ENCODE measurements around the gene LIN37.

The LIN37 gene

DNA sequence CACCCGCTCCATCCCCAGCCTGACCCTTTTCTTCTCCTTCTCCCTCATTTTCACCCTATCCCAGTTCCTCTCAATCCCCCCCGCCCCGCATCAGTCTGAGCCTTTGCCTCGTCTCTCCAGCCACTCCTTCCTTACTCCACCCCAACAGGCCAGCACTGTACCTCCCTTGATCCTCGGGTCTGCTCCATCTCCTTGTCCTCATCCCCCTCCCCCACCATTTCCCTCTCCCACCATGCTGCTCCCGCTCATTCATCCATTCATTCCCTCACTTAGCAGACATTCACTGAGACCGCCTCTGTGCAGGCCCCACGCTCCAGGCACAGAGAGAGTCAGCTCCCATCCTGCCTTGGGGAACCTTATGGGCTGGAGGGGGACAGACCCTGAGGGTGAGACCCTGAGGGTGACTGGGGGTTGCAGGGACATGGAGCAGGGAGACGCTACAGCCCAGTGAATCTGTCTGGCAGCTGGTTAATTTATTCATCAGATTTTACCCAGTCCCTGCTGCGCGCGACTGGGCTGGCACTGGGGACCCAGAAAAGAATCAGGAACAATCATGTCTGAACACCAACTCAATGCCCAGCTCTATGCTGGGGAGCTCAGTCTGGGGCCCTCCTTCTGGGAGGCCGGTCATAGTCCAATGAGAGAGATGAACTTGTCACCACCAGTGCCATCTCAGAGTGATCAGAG, 27.9 kb downstream of the LIN37 start:
- TF ChIP-seq, protein P1, sequence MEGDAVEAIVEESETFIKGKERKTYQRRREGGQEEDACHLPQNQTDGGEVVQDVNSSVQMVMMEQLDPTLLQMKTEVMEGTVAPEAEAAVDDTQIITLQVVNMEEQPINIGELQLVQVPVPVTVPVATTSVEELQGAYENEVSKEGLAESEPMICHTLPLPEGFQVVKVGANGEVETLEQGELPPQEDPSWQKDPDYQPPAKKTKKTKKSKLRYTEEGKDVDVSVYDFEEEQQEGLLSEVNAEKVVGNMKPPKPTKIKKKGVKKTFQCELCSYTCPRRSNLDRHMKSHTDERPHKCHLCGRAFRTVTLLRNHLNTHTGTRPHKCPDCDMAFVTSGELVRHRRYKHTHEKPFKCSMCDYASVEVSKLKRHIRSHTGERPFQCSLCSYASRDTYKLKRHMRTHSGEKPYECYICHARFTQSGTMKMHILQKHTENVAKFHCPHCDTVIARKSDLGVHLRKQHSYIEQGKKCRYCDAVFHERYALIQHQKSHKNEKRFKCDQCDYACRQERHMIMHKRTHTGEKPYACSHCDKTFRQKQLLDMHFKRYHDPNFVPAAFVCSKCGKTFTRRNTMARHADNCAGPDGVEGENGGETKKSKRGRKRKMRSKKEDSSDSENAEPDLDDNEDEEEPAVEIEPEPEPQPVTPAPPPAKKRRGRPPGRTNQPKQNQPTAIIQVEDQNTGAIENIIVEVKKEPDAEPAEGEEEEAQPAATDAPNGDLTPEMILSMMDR (conservative IDR thresholded peaks at IDR 0.05): no peak
- peak overlapping the region; percentile 66; the same call in 1 of the 2 replicates for H3K27ac ChIP-seq

DNA sequence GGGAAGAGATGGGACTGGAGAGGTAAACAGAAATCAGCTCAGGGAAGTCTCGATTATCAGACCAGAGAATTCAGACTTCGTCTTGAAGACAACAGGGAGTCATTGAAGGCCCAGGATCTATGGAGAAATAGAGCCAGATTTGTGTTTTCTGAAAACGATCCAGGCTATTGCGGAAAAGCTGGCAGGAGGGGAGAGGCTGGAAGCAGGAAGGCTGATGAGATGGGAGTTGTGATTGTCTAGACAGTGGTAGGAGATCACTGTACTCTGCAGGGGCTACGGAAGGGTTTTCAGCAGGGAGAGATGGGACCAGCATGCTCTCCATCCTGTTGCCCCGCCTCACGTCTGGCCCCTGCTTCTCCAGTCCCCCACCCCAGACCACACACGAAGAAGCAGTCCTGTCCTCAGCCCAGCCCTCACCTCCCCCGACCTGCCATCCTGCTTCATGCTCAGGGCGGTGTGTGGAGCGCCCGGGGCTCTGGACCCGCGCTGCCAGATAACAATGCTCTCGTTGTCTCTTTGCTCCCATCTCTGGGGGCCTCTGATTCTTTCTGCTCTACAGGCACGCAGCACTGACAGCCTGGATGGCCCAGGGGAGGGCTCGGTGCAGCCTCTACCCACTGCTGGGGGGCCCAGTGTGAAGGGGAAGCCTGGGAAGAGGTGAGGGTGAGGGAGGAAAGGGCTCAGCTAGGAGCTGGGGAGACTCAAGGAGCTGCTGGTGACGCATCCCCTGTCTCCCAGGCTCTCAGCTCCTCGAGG, 28.9 kb downstream of the LIN37 start:
- TF ChIP-seq, protein P1 (conservative IDR thresholded peaks at IDR 0.05): no peak
- H3K27ac ChIP-seq: no peak overlapping the region

- TF ChIP-seq, protein P1 (conservative IDR thresholded peaks at IDR 0.05): no peak
- no peak overlapping the region for H3K27ac ChIP-seq
These were observed 29.6 kb downstream of the LIN37 start for GRCh38 chr19:35777961-35778360.

GRCh38 chr19:35779033-35779432, 30.7 kb downstream of the LIN37 start:
- no peak overlapping the region for H3K27ac ChIP-seq
- TF ChIP-seq, protein P1 (conservative IDR thresholded peaks at IDR 0.05): no peak

DNA sequence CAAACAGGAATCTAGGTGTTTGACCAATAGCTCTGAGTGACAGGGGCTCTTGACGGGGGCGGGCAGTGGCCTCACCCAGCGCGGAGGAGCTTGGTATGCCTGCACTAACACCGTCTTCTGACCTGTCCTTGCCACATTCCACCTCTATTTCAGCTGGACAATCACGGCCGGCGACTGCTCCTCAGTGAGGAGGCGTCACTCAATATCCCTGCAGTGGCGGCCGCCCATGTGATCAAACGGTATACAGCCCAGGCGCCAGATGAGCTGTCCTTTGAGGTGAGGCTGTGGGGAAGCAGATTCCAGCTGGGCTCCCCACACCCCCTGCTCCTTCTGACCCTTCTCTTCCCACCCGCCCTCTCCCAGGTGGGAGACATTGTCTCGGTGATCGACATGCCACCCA, 31.7 kb downstream of the LIN37 start:
- H3K27ac ChIP-seq: no peak overlapping the region
- TF ChIP-seq, protein P1 (conservative IDR thresholded peaks at IDR 0.05): no peak

DNA sequence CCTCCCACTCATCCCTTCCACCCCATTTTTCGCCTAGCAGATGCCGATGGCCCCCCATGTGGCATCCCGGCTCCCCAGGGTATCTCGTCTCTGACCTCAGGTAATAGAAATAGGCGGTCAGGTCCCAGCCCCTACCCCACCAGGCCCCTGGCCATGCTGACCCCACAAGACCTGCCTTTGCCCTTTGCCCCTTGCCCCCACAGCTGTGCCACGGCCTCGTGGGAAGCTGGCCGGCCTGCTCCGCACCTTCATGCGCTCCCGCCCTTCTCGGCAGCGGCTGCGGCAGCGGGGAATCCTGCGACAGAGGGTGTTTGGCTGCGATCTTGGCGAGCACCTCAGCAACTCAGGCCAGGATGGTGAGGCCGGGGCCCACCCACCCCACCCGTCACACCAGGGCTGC, 32.3 kb downstream of the LIN37 start:
- TF ChIP-seq, protein P1 (conservative IDR thresholded peaks at IDR 0.05): no peak
- no peak overlapping the region for H3K27ac ChIP-seq

DNA sequence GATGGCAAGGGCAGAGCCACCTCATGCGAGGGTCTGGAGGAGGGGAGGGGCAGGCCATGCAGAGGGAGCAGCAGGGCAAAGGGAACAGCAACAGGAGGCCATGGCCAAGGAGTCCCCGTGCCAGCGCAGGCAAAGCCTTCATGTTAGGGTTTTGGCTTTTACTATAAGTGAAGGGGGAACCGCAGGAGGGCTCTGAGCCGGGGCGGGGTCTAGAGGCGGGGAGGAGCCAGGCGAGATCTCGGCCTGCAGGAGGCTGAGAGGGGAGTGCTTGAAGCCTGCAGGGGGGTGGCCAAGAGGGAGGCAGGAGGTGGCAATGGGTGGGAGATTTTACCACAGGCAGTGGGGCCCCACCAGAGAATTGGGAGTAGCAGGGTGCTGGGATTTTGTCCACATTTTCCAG, 33.3 kb downstream of the LIN37 start:
- TF ChIP-seq, protein P1 (conservative IDR thresholded peaks at IDR 0.05): no peak
- no peak overlapping the region for H3K27ac ChIP-seq

Measured in VCaP (cell line).